ENCODE results near the gene IMMP2L.

Gene IMMP2L

DNA sequence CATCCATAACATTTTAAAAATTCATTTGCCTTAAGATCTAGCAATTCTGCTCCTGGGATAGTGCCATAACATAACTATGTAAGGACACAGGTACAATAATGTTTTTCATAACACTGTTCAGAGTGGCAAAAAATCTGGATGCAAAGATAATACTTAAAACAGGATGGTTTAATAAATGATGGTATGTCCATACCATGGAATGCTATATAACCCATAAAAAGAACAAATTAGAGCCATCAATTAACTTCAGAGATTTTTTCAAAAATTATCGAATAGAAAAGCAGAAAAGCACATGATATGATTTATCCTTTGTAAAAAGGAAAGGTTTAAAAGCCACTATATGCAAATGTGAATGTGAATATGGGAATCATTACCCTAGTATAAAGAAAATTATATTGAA, 664.8 kb downstream of the IMMP2L start:
- DNase-seq (no peak), ATAC-seq (no peak)
- peaks cover 19% of the 10 kb centered on the region for H3K9me3 Mint-ChIP-seq
- H3K4me1 Mint-ChIP-seq = peaks cover 24% of the 10 kb centered on the region
- peaks cover 19% of the 10 kb centered on the region for H3K36me3 Mint-ChIP-seq (ENCODE audit: low read depth)
- no peak overlapping the region for H3K27ac Mint-ChIP-seq
- H3K27me3 Mint-ChIP-seq = no peaks in the 10 kb centered on the region
- H3K4me3 Mint-ChIP-seq = no peak overlapping the region

DNA sequence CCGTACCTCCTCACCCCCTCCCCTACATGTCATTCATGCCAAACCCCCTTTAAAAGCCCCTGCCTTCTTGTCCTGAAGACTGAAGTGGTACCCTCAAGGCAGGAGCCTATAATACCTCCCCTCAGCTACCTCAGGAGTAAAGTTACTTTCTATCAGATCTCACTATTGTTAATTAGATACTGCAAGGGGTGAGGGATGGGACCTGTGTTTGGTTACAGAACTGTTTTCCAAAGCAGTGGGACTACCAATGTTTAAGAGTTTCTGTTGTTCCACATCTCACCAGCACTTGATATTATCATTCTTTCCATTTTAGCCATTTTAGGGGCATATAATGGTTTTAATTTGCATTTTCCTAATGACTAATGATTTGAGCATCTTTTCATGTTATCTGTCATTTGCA, 668.2 kb downstream of the IMMP2L start:
- Mint-ChIP-seq H3K36me3 (ENCODE audit: low read depth) (peaks cover 21% of the 10 kb centered on the region), H3K27ac (peak overlapping the region; percentile 86), H3K4me1 (peaks cover 34% of the 10 kb centered on the region), H3K9me3 (peaks cover 25% of the 10 kb centered on the region), H3K27me3 (no peaks in the 10 kb centered on the region), H3K4me3 (peak overlapping the region; percentile 13)
- ATAC-seq (peak; percentile 91), DNase-seq (no peak)

DNA sequence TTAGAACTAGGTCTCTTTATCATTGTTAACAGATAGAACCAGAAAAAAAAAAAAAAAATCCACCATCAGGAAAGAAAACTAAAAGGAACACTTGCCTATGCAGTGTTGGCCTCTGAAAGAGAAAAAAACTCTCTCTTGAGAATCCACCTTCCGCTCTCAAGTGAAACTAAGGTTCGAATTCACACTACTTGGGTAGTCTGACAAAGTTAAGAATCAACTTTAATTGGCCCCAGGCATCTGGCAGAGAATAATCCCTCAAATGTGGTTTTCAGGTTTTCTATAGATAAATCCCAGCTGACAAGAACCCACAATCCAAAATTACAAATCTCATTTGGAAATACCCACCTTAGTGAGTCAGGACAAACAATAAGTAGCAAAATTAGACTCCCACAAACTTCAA, 671.1 kb downstream of the IMMP2L start:
- no peak for DNase-seq
- peaks cover 32% of the 10 kb centered on the region for H3K4me1 Mint-ChIP-seq
- peaks cover 18% of the 10 kb centered on the region for H3K36me3 Mint-ChIP-seq (ENCODE audit: low read depth)
- peaks cover 17% of the 10 kb centered on the region for H3K9me3 Mint-ChIP-seq
- peak overlapping the region; percentile 15 for H3K4me3 Mint-ChIP-seq
- no peaks in the 10 kb centered on the region for H3K27me3 Mint-ChIP-seq
- H3K27ac Mint-ChIP-seq = peak overlapping the region; percentile 71
- peak; percentile 58 for ATAC-seq

DNA sequence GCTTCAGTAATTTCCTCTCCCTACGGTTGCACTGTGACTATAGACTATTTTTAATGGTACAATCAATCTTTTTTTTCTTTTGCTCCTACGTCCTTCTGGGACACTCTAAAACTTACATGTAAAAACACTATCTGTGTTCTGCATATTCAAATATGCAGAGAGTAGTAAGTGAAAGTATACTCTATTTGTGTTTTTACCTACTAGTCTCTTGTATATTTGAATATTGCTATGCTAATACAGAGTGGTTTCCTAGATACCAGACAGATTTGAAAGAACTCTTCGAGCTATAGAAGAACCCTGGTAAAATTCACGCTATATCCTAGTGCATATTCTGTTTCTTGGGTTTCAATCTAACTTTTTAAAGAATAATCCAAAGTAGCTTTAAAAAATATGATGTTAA, 672.2 kb downstream of the IMMP2L start:
- Mint-ChIP-seq H3K4me3 (no peak overlapping the region), H3K36me3 (ENCODE audit: low read depth) (peaks cover 13% of the 10 kb centered on the region), H3K27ac (no peak overlapping the region), H3K4me1 (peaks cover 30% of the 10 kb centered on the region), H3K27me3 (no peaks in the 10 kb centered on the region), H3K9me3 (peaks cover 17% of the 10 kb centered on the region)
- no peak for DNase-seq
- no peak for ATAC-seq

DNA sequence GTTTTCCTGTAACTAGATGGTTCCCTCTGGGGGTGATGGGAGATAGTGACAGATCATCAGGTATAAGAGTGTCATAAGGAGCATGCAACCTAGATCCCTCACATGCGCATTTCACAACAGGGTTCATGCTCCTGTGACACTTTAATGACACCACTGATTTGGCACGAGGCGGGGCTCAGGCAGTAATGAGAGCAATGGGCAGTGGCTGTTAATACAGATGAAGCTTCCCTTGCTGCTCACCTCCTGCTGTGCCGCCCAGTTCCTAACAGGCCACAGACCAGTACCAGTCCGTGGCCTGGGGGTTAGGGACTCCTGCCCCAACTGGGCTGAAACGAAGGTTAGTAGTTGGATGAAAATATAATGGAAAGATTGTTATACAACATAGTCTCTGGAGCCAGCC, 673.0 kb downstream of the IMMP2L start:
- Mint-ChIP-seq H3K27me3 (no peaks in the 10 kb centered on the region), H3K36me3 (ENCODE audit: low read depth) (peaks cover 8% of the 10 kb centered on the region), H3K27ac (no peak overlapping the region), H3K4me1 (peaks cover 25% of the 10 kb centered on the region), H3K4me3 (no peak overlapping the region), H3K9me3 (peaks cover 13% of the 10 kb centered on the region)
- ATAC-seq (no peak), DNase-seq (no peak)

DNA sequence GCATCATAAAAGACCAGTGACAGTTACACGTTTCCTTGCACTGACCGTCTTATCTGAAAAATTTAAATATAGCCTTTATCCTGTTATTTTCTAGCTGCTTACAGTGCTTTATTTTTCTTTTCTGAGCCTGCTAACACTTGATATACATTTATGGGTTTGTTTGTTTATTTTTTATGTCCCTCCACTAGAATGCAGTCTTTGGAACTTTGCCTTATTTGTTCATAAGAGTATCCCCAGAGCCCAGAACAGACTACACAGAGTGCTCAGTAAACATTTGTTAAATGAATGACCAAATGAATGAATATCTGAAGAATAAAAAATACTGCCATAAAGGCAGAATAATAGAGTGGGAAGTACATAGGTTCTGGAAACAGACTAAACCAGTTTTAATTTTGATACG, 673.7 kb downstream of the IMMP2L start:
- Mint-ChIP-seq H3K9me3 (peaks cover 6% of the 10 kb centered on the region), H3K36me3 (ENCODE audit: low read depth) (peaks cover 4% of the 10 kb centered on the region), H3K27me3 (no peaks in the 10 kb centered on the region), H3K4me3 (no peak overlapping the region), H3K27ac (no peak overlapping the region), H3K4me1 (peaks cover 18% of the 10 kb centered on the region)
- DNase-seq (no peak), ATAC-seq (no peak)

DNA sequence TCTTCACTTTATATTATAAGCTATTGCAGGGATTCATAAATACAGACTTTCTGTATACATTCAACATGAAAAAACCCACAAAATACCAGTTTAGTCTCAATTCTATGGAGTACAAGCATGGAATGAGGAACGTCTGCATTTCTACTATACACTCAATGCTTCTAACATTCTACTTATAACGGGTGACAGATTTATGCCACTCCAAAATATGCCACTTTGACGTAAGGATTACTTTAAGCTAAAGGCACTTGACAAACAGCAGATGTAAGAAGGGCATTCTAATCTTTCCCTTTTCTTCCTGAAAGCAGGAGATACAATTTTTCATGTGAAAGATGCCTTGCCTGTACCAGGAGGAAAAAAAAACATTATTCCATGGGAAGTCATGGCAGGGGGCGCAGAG, 676.8 kb downstream of the IMMP2L start:
- H3K9me3 Mint-ChIP-seq = no peaks in the 10 kb centered on the region
- H3K36me3 Mint-ChIP-seq (ENCODE audit: low read depth) = no peaks in the 10 kb centered on the region
- DNase-seq (no peak), ATAC-seq (no peak)
- H3K4me3 Mint-ChIP-seq = no peak overlapping the region
- peaks cover 2% of the 10 kb centered on the region for H3K4me1 Mint-ChIP-seq
- H3K27me3 Mint-ChIP-seq = no peaks in the 10 kb centered on the region
- H3K27ac Mint-ChIP-seq = no peak overlapping the region

DNA sequence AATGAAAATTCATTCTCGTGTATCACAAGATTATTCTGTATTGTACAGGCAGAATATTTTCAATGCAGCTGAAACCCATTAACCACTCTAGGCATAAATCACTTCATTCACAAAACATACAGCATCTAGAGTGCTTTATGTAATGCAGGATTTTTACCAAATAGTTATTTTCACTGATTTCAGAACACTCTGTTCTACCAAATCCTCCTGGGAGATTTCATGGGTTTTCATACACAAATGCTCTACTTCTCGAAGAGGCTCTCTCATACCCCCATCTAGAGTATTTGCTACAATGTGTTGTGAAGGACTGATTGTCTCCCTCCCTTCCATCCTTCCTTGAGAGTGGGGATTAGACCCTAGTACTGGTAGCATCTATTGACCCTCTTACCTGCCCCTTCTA, 680.6 kb downstream of the IMMP2L start:
- Mint-ChIP-seq H3K36me3 (ENCODE audit: low read depth) (no peaks in the 10 kb centered on the region), H3K4me1 (peaks cover 2% of the 10 kb centered on the region), H3K27ac (no peak overlapping the region), H3K4me3 (no peak overlapping the region), H3K27me3 (no peaks in the 10 kb centered on the region), H3K9me3 (no peaks in the 10 kb centered on the region)
- DNase-seq (no peak), ATAC-seq (no peak)

DNA sequence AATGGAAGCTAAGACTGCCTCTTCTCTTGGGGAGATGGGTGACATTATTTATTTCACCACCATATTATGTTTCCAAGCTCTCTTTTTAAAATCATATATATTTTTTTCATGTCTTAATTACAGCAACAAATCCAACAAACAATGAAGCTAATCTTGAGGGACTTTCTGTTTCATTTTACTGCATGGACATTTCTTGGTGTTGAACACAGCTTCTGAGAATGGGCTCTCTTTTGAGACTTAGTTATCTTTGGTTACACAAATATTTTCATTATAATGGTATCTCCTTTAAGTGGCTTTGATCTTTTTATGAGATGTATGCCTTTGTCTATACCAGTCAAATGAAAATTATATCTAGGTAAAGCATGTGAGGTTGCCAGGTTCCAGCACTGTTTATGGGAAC, 681.3 kb downstream of the IMMP2L start:
- Mint-ChIP-seq H3K27me3 (no peaks in the 10 kb centered on the region), H3K27ac (no peak overlapping the region), H3K4me1 (peaks cover 2% of the 10 kb centered on the region)

DNA sequence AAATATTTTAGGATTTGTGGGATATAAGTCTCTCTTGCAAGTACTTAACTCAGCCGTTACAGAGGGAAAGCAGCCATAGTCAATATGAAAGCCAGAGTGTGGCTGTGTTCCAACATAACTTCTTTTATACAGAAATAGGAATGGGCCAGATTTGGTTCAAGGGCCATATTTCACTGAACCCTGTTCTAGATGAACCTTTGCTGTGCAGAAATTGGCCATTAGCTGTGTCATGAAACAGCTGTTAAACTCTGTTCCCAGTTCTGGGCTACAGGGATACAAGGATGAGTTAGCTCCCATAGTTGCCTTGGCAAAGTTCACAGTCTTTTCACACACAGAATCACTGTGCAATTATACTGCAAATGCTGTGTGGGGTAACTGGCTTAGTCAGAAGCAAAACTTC, 685.3 kb downstream of the IMMP2L start:
- H3K27me3 Mint-ChIP-seq = no peaks in the 10 kb centered on the region
- DNase-seq (no peak), ATAC-seq (no peak)
- peaks cover 2% of the 10 kb centered on the region for H3K36me3 Mint-ChIP-seq (ENCODE audit: low read depth)
- H3K9me3 Mint-ChIP-seq = peaks cover 3% of the 10 kb centered on the region
- no peak overlapping the region for H3K27ac Mint-ChIP-seq
- H3K4me3 Mint-ChIP-seq = no peak overlapping the region
- peaks cover 2% of the 10 kb centered on the region for H3K4me1 Mint-ChIP-seq

More for the DNA sequence above, 681.3 kb downstream of the IMMP2L start:
- DNase-seq (no peak), ATAC-seq (no peak)
- Mint-ChIP-seq H3K4me3 (no peak overlapping the region), H3K9me3 (no peaks in the 10 kb centered on the region), H3K36me3 (ENCODE audit: low read depth) (no peaks in the 10 kb centered on the region)

DNA sequence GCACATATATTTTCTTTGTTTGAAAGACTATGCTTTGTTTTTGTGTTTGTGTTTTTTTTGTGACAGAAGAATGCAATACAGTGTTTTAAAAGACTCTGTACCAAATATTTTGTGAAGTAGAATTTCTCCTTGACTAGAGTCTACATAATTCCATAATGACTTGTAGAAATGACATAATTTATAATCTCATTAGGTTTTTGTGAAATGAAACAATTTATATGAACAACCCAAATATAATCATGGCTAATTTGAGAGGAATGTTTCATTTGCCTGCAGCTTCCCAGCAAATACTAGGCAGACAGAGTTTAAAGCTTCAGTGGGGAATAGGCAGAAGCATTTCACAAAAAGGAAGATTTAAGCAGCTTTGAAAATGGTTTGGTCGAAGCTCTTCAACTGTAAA, 686.9 kb downstream of the IMMP2L start:
- no peak for DNase-seq
- Mint-ChIP-seq H3K9me3 (peaks cover 3% of the 10 kb centered on the region), H3K4me1 (no peaks in the 10 kb centered on the region), H3K27me3 (no peaks in the 10 kb centered on the region), H3K4me3 (no peak overlapping the region), H3K27ac (no peak overlapping the region), H3K36me3 (ENCODE audit: low read depth) (peaks cover 2% of the 10 kb centered on the region)
- ATAC-seq = no peak

DNA sequence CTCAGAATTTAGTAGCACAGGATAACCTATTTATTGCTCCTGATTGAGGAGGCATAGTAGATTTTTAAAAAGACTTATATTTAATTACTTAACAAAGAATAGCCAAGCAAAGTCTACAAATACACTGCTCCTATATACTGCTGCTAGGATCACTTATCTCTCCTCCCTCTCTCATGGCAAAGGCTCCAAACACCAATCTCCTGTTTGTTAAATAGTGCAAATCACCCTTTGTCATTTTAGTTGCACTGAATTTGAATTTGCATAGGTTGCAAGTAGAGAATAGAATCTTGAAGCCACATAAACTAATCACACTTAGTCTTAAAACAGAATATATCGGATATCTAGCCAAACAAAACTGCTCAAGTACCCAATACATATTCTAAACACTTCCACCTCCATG, 690.4 kb downstream of the IMMP2L start:
- Mint-ChIP-seq H3K36me3 (ENCODE audit: low read depth) (peaks cover 2% of the 10 kb centered on the region), H3K9me3 (peaks cover 7% of the 10 kb centered on the region), H3K27ac (no peak overlapping the region), H3K27me3 (no peaks in the 10 kb centered on the region), H3K4me1 (no peaks in the 10 kb centered on the region), H3K4me3 (no peak overlapping the region)
- no peak for ATAC-seq
- no peak for DNase-seq

DNA sequence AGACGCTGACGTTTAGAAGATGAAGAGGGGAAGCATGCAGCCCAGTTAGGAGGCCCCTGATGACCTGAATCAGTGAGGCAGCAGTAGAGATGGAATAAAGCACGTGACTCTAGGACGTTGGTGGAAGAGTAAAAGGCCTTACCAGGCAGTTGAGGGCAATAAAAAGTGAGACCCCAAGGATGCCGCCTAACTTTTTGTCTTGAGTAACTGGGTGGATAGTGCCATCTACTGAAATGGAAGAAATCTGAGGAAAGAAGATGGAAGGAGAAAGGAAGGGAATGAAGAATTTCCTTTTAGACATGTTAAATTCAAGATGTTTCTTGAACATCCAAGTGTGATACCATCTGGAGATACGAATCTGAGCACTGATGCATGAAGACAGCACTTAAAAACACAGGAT, 691.4 kb downstream of the IMMP2L start:
- no peak overlapping the region for H3K27ac Mint-ChIP-seq
- H3K27me3 Mint-ChIP-seq = no peaks in the 10 kb centered on the region
- H3K4me1 Mint-ChIP-seq = no peaks in the 10 kb centered on the region
- H3K9me3 Mint-ChIP-seq = peaks cover 14% of the 10 kb centered on the region
- ATAC-seq (no peak), DNase-seq (no peak)
- H3K4me3 Mint-ChIP-seq = no peak overlapping the region
- H3K36me3 Mint-ChIP-seq (ENCODE audit: low read depth) = peaks cover 2% of the 10 kb centered on the region

DNA sequence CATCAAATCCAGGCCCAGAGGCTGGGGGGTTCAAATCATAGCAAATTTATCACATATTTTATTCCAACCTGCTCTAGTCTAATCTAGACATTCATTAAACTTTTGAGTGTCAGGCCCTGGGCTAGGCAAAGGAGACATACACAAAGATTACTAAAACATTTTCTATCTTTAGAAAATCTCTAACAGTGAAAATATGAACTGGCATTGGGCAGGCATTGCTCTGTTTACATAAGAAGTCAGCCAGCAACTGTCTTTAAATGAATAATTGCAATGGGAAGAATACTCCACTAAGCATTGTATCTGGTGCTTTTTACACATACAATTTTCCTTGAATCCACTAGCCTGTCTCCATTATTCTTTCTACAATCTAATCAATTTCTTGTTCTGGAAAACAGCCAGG, 693.8 kb downstream of the IMMP2L start:
- Mint-ChIP-seq H3K4me3 (no peak overlapping the region), H3K27ac (no peak overlapping the region), H3K27me3 (no peaks in the 10 kb centered on the region), H3K36me3 (ENCODE audit: low read depth) (no peaks in the 10 kb centered on the region), H3K4me1 (no peaks in the 10 kb centered on the region), H3K9me3 (peaks cover 14% of the 10 kb centered on the region)
- no peak for DNase-seq
- ATAC-seq = no peak

DNA sequence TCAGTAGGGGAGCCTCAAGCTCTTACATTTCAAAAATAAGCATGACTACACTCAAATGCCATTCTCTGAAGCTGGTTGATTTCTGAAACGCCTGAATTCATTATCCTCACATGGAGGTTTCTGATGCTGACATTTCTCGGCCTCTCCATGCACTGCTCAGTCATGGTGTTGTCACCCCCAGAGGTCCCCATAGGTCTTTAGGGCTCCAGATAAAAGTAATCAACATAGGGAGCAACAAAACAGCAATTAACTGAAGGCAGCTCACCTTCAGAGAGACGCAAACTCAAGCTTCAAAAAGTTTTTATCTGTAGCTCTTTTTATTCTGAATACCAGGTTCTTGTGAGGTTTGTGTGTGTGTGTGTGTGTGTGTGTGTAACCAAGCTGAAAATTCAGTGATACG, 694.5 kb downstream of the IMMP2L start:
- H3K27me3 Mint-ChIP-seq = no peaks in the 10 kb centered on the region
- DNase-seq (no peak), ATAC-seq (no peak)
- no peak overlapping the region for H3K27ac Mint-ChIP-seq
- no peaks in the 10 kb centered on the region for H3K4me1 Mint-ChIP-seq
- H3K9me3 Mint-ChIP-seq = peaks cover 16% of the 10 kb centered on the region
- H3K4me3 Mint-ChIP-seq = no peak overlapping the region
- no peaks in the 10 kb centered on the region for H3K36me3 Mint-ChIP-seq (ENCODE audit: low read depth)

DNA sequence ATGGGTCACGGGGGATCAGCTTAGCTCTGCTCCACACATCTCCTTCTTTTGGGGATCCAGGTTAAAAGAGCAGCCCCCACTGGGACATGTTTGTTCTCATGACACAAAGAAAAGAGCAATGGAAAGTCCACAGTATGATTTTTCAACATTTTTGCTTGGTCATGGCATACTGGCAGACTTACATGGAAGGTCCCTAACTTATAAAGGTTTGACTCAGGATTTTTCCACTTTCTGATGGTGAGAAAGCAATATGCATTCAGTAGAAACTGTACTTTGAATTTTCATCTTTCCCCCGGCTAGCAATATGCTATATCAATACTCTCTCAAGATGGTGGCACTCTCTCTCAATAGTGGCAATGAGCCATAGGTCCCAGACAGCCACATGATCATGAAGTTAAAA, 699.0 kb downstream of the IMMP2L start:
- no peak overlapping the region for H3K4me3 Mint-ChIP-seq
- no peak for DNase-seq

More for the DNA sequence above, 699.0 kb downstream of the IMMP2L start:
- Mint-ChIP-seq H3K27ac (no peak overlapping the region), H3K27me3 (no peaks in the 10 kb centered on the region), H3K36me3 (ENCODE audit: low read depth) (no peaks in the 10 kb centered on the region), H3K9me3 (peaks cover 16% of the 10 kb centered on the region), H3K4me1 (no peaks in the 10 kb centered on the region)
- no peak for ATAC-seq
